ENCODE data around the gene PTPRZ1. TPM values are rescaled to one million over a fixed set of nuclear protein-coding genes. Genes with fewer than 3 reads are reported as not detected.

PTPRZ1 gene
- total RNA-seq, 2 donors from 2014 or later: 18.0 to 57.4 TPM

- Histone ChIP-seq H3K4me1 (ENCODE audit: control insufficient read depth, insufficient read depth, low read length) (peaks cover 4% of the 10 kb centered on the region), H3K27me3 (ENCODE audit: control insufficient read depth, insufficient read depth, low read length, poor library complexity, severe bottlenecking) (no peaks in the 10 kb centered on the region), H3K9me3 (ENCODE audit: control insufficient read depth, low read length) (no peaks in the 10 kb centered on the region), H3K36me3 (ENCODE audit: control insufficient read depth, insufficient read depth, low read length) (no peaks in the 10 kb centered on the region), H3K4me3 (ENCODE audit: low read length) (no peak overlapping the region), H3K9ac (ENCODE audit: extremely low read depth, low read length, poor library complexity, severe bottlenecking) (no peak overlapping the region), H3K27ac (ENCODE audit: low read depth, low read length) (no peak overlapping the region)
- Mint-ChIP-seq H3K4me3 (no peak overlapping the region), H3K36me3 (ENCODE audit: low read depth) (peaks cover 12% of the 10 kb centered on the region), H3K27ac (no peak overlapping the region), H3K4me1 (peaks cover 4% of the 10 kb centered on the region), H3K27me3 (ENCODE audit: insufficient read depth) (no peaks in the 10 kb centered on the region), H3K9me3 (no peaks in the 10 kb centered on the region)
- no peak for DNase-seq
- TF ChIP-seq CTCF (conservative IDR thresholded peaks at IDR 0.05): no peak
- 91 to 92% methylated on average over 2 to 3 of the region's 3 CpGs for WGBS, 2 experiments (ENCODE audit: insufficient coverage in 1 of 2, insufficient read length in 1 of 2)
Measured at GRCh38 chr7:122046402-122046801, 173.4 kb downstream of the PTPRZ1 start.

- Histone ChIP-seq H3K27me3 (ENCODE audit: control insufficient read depth, insufficient read depth, low read length, poor library complexity, severe bottlenecking) (no peaks in the 10 kb centered on the region), H3K27ac (ENCODE audit: low read depth, low read length) (no peak overlapping the region), H3K4me1 (ENCODE audit: control insufficient read depth, insufficient read depth, low read length) (no peaks in the 10 kb centered on the region), H3K4me3 (ENCODE audit: low read length) (no peak overlapping the region), H3K9ac (ENCODE audit: extremely low read depth, low read length, poor library complexity, severe bottlenecking) (no peak overlapping the region), H3K9me3 (ENCODE audit: control insufficient read depth, low read length) (no peaks in the 10 kb centered on the region), H3K36me3 (ENCODE audit: control insufficient read depth, insufficient read depth, low read length) (no peaks in the 10 kb centered on the region)
- no peaks in the 10 kb centered on the region for H3K9me3 Mint-ChIP-seq
- no peak for DNase-seq
- TF ChIP-seq CTCF (conservative IDR thresholded peaks at IDR 0.05): no peak
- H3K27ac Mint-ChIP-seq: no peak overlapping the region
- H3K36me3 Mint-ChIP-seq (ENCODE audit: low read depth): peaks cover 2% of the 10 kb centered on the region
- no peaks in the 10 kb centered on the region for H3K27me3 Mint-ChIP-seq (ENCODE audit: insufficient read depth)
- WGBS, 2 experiments (ENCODE audit: insufficient coverage in 1 of 2, insufficient read length in 1 of 2): no CpG with 5 or more reads among the region's 1 CpG
- peaks cover 7% of the 10 kb centered on the region for H3K4me1 Mint-ChIP-seq
- H3K4me3 Mint-ChIP-seq: no peak overlapping the region
Measured at GRCh38 chr7:122054393-122054792, 181.4 kb downstream of the PTPRZ1 start.

DNA sequence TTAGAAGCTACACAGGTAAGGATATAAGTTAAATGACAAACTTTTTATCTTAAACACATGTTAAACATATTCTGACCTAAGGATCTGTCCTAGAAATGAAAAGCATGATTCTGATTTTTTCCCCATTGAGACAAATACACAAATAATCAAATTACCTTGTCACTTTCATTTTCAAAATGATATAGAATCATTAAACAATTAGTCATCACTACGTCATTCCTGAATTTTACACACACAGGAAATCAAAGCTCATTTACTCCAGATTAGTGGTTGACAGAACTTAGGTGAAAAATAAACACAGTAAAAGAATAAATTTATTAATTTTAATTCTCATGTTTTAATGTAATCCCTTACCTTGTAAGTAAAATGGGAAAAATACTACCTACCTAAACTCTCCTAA is 182.1 kb downstream of the PTPRZ1 start:
- no peaks in the 10 kb centered on the region for H3K9me3 Mint-ChIP-seq
- no peaks in the 10 kb centered on the region for H3K27me3 Mint-ChIP-seq (ENCODE audit: insufficient read depth)
- no peak overlapping the region for H3K27ac Mint-ChIP-seq
- no peak for DNase-seq
- H3K4me1 Mint-ChIP-seq: peaks cover 7% of the 10 kb centered on the region
- TF ChIP-seq CTCF (conservative IDR thresholded peaks at IDR 0.05): no peak
- peaks cover 2% of the 10 kb centered on the region for H3K36me3 Mint-ChIP-seq (ENCODE audit: low read depth)
- Histone ChIP-seq H3K9me3 (ENCODE audit: control insufficient read depth, low read length) (no peaks in the 10 kb centered on the region), H3K36me3 (ENCODE audit: control insufficient read depth, insufficient read depth, low read length) (no peaks in the 10 kb centered on the region), H3K27me3 (ENCODE audit: control insufficient read depth, insufficient read depth, low read length, poor library complexity, severe bottlenecking) (no peaks in the 10 kb centered on the region), H3K4me3 (ENCODE audit: low read length) (no peak overlapping the region), H3K27ac (ENCODE audit: low read depth, low read length) (no peak overlapping the region), H3K4me1 (ENCODE audit: control insufficient read depth, insufficient read depth, low read length) (no peaks in the 10 kb centered on the region), H3K9ac (ENCODE audit: extremely low read depth, low read length, poor library complexity, severe bottlenecking) (no peak overlapping the region)
- H3K4me3 Mint-ChIP-seq: no peak overlapping the region
- WGBS, 2 experiments (ENCODE audit: insufficient coverage in 1 of 2, insufficient read length in 1 of 2): 100% methylated on average over 1 of the region's 1 CpG; no CpG with 5 or more reads in 1 of the 2 experiments
